Measurements from ENCODE around the gene NKX1-2.
"Not testable (repeated sequence)": the region's sequence is repeated elsewhere in the genome, so short reads cannot be mapped to it uniquely, and the experiment has no call there.

NKX1-2 gene

GRCh38 chr10:124446830-124447750, 2.7 kb downstream of the NKX1-2 start:
- no peak for DNase-seq
- Histone ChIP-seq H3K4me1 (no peaks in the 10 kb centered on the region), H3K4me3 (ENCODE audit: low read depth, low read length) (no peak overlapping the region), H3K27me3 (peaks cover 87% of the 10 kb centered on the region), H3K9me3 (no peaks in the 10 kb centered on the region), H3K36me3 (no peaks in the 10 kb centered on the region)
- TF ChIP-seq, protein P1, sequence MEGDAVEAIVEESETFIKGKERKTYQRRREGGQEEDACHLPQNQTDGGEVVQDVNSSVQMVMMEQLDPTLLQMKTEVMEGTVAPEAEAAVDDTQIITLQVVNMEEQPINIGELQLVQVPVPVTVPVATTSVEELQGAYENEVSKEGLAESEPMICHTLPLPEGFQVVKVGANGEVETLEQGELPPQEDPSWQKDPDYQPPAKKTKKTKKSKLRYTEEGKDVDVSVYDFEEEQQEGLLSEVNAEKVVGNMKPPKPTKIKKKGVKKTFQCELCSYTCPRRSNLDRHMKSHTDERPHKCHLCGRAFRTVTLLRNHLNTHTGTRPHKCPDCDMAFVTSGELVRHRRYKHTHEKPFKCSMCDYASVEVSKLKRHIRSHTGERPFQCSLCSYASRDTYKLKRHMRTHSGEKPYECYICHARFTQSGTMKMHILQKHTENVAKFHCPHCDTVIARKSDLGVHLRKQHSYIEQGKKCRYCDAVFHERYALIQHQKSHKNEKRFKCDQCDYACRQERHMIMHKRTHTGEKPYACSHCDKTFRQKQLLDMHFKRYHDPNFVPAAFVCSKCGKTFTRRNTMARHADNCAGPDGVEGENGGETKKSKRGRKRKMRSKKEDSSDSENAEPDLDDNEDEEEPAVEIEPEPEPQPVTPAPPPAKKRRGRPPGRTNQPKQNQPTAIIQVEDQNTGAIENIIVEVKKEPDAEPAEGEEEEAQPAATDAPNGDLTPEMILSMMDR (IDR thresholded peaks at IDR 0.05; ENCODE audit: low read depth, low read length): no peak

DNA sequence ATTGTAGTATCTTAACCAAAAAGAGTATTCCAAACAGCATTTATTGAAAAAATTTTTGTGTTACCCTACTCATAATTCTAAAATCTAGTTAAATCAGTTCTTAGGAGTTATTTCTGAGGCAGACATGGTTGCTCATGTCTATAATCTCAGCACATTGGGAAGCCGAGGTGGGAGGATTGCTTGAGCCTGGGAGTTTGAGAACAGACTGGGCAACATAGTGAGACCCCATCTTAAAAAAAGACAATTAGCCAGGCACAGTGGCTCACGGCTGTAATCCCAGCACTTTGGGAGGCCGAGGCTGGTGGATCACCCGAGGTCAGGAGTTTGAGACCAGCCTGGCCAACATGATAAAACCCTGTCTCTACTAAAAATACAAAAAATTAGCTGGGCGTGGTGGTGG, 8.1 kb downstream of the NKX1-2 start:
- not testable (repeated sequence) for H3K4me1 ChIP-seq; H3K36me3 ChIP-seq; DNase-seq; H3K4me3 ChIP-seq (ENCODE audit: low read depth, low read length); H3K9me3 ChIP-seq
- H3K27me3 ChIP-seq: peaks cover 33% of the 10 kb centered on the region

DNA sequence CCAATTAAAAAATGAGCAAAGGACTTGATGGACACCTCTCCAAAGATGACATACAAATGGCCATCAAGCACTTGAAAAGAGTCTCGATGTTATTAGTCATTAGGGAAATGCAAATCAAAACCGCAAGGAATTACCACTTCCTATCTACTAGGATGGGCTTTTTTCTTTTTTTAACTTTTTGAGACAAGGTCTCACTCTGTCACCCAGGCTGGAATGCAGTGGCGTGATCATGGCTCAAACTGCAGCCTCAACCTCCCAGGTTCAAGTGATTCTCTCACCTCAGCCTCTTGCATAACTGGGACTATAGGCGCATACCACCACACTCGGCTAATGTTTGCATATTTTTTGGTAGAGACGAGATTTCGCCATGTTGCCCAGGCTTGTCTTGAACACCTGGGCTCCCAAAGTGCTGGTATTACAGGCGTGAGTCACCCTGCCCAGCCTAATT, 13.6 kb downstream of the NKX1-2 start:
- Histone ChIP-seq H3K36me3 (no peaks in the 10 kb centered on the region), H3K27me3 (no peaks in the 10 kb centered on the region), H3K4me1 (no peaks in the 10 kb centered on the region), H3K9me3 (no peaks in the 10 kb centered on the region), H3K4me3 (ENCODE audit: low read depth, low read length) (no peak overlapping the region)
- TF ChIP-seq, protein P1 (IDR thresholded peaks at IDR 0.05; ENCODE audit: low read depth, low read length): no peak
- no peak for DNase-seq

GRCh38 chr10:124435683-124436082, 14.2 kb downstream of the NKX1-2 start:
- H3K9me3 ChIP-seq; DNase-seq; H3K36me3 ChIP-seq; H3K27me3 ChIP-seq; H3K4me1 ChIP-seq; H3K4me3 ChIP-seq (ENCODE audit: low read depth, low read length): not testable (repeated sequence)

- no peak overlapping the region for H3K4me3 ChIP-seq (ENCODE audit: low read depth, low read length)
- no peaks in the 10 kb centered on the region for H3K9me3 ChIP-seq
- TF ChIP-seq, protein P1 (IDR thresholded peaks at IDR 0.05; ENCODE audit: low read depth, low read length): no peak
- no peaks in the 10 kb centered on the region; the same call in 1 of the 2 replicates for H3K27me3 ChIP-seq
- no peak for DNase-seq
- H3K4me1 ChIP-seq: no peaks in the 10 kb centered on the region
- no peaks in the 10 kb centered on the region for H3K36me3 ChIP-seq
Measured at GRCh38 chr10:124433461-124433860, 16.4 kb downstream of the NKX1-2 start.

DNA sequence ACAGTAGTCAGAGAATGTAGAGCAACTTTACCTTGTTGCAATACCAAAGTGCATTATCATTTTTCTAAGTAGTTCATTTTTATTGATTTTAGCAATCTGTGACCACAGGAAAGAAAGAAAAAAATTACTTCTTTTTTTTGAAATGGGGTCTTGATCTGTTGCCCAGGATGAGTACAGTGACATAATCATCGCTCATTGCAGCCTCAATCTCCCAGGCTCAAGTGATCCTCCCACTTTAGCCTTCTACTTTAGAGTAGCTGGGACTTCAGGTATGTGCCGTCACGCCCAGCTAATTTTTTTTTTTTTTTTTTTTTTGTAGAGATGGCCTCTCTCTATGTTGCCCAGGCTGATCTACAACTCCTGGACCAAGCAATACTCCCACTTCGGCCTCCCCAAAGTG, 19.8 kb downstream of the NKX1-2 start:
- TF ChIP-seq, protein P1 (IDR thresholded peaks at IDR 0.05; ENCODE audit: low read depth, low read length): no peak

DNA sequence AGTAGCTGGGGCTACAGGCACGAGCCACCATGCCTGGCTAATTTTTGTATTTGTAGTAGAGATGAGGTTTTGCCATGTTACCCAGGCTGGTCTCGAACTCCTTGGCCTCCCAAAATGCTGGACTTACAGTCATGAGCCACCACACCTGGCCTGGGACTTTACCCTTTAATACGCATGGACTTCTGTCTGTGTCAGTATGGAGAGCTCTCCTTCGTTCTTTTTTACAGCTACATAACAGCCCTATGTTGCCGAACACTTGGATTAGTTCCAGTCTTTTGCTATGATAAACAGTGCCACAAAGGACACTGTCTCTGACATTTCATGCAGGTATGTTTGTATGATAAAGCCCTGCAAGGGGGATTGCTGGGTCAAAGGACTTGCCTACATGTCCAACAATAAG, 20.3 kb downstream of the NKX1-2 start:
- Histone ChIP-seq H3K36me3 (no peaks in the 10 kb centered on the region), H3K4me1 (no peaks in the 10 kb centered on the region), H3K27me3 (no peaks in the 10 kb centered on the region; the same call in 1 of the 2 replicates), H3K4me3 (ENCODE audit: low read depth, low read length) (no peak overlapping the region), H3K9me3 (no peaks in the 10 kb centered on the region)
- DNase-seq: no peak
- TF ChIP-seq, protein P1 (IDR thresholded peaks at IDR 0.05; ENCODE audit: low read depth, low read length): no peak

More for the DNA sequence above, 19.8 kb downstream of the NKX1-2 start:
- H3K9me3 ChIP-seq: no peaks in the 10 kb centered on the region
- no peaks in the 10 kb centered on the region for H3K4me1 ChIP-seq
- no peaks in the 10 kb centered on the region; the same call in 1 of the 2 replicates for H3K27me3 ChIP-seq
- no peak for DNase-seq
- no peaks in the 10 kb centered on the region for H3K36me3 ChIP-seq
- H3K4me3 ChIP-seq (ENCODE audit: low read depth, low read length): no peak overlapping the region
